Vagina (tissue), 2 donors: Measurements from ENCODE around the gene OAS2. TPM values are rescaled to one million over a fixed set of nuclear protein-coding genes. Genes with fewer than 3 reads are reported as not detected.
A peak's percentile ranks its signal among the peaks of the same experiment; 100 is the strongest.

Experiments
- DNase-seq, 2 donors: peaks; one replicate each; pipeline ENCODE4 v3.0.0-alpha.2; 2017; ENCODE audit errors: extremely low spot score in 2 of 2
- H3K27ac ChIP-seq: fragments of 200-600 bp; sonication (generic); one replicate; pipeline ENCODE4 v1.5.1; 2019
- H3K27me3 ChIP-seq: fragments of 200-600 bp; sonication (generic); one replicate; pipeline ENCODE4 v1.5.1; 2019
- H3K36me3 ChIP-seq, 2 donors: fragments of 200-600 bp; sonication (generic); one replicate each; pipeline ENCODE4 v1.5.1; 2017 to 2019
- H3K4me1 ChIP-seq: fragments of 200-600 bp; sonication (generic); one replicate; pipeline ENCODE4 v1.5.1; 2019
- H3K4me3 ChIP-seq, 2 donors: fragments of 200-600 bp; sonication (generic); 1 replicate in 1 of 2; 2 replicates in 1 of 2; pipeline ENCODE4 v1.5.1; 2016 to 2019
- H3K9me3 ChIP-seq: fragments of 200-600 bp; sonication (generic); one replicate; pipeline ENCODE4 v1.5.1; 2019
- CTCF ChIP-seq, 3 experiments: fragments of 450-650 bp in 2 of 3; fragments of 200-600 bp in 1 of 3; sonication (generic) in 1 of 3; IDR thresholded peaks; one replicate each; pipeline ENCODE4 v1.5.1; 2017 to 2019; ENCODE audit warnings: antibody characterized with exemption in 3 of 3, mild to moderate bottlenecking in 2 of 3, moderate library complexity in 2 of 3
- POLR2A ChIP-seq, 2 donors: fragments of 450-650 bp; IDR thresholded peaks; one replicate each; pipeline ENCODE4 v1.6.1; 2017; ENCODE audit warnings: antibody characterized with exemption in 2 of 2, mild to moderate bottlenecking in 2 of 2, moderate library complexity in 2 of 2
- POLR2AphosphoS5 ChIP-seq, 2 donors: sonication (generic); formaldehyde crosslinking; IDR thresholded peaks; one replicate each; pipeline ENCODE4 v1.9.0; 2017; ENCODE audit warnings: antibody characterized with exemption in 2 of 2, mild to moderate bottlenecking in 2 of 2, low read depth in 1 of 2; ENCODE audit not compliant: insufficient read depth in 1 of 2
- intact Hi-C: fragments of 100-400 bp; cut with DNase I; formaldehyde crosslinking; loops from one replicate; pipeline ENCODE4 v1.15.1; 2023
- total RNA-seq: library from RNA; depleted of rRNA; stranded (reverse); fragments of >200 nt; gene quantifications from one replicate; pipeline ENCODE4 v1.2.3, GENCODE V29; 2016

OAS2 gene
- total RNA-seq, 1 donor from 2014 or later = 14.0 TPM

GRCh38 chr12:112963227-112963861 lies 15.0 kb upstream of the OAS2 start:
- Histone ChIP-seq H3K27me3 (no peaks in the 10 kb centered on the region), H3K27ac (no peak overlapping the region), H3K4me3 (no peak overlapping the region), H3K4me1 (no peaks in the 10 kb centered on the region), H3K36me3 (peaks cover 0 to 68% of the 10 kb centered on the region in 2 donors), H3K9me3 (no peaks in the 10 kb centered on the region)
- peak; percentile 34 to 85 for DNase-seq
- TF ChIP-seq CTCF (IDR thresholded peaks at IDR 0.05) (no peak), POLR2A (IDR thresholded peaks at IDR 0.05) (no peak), POLR2AphosphoS5 (IDR thresholded peaks at IDR 0.05; ENCODE audit: insufficient read depth in 1 of 2, low read depth in 1 of 2) (no peak)
- intact Hi-C loops = no loop called here

- intact Hi-C loops = no loop called here
- H3K4me1 ChIP-seq = no peaks in the 10 kb centered on the region
- no peak overlapping the region for H3K27ac ChIP-seq
- H3K9me3 ChIP-seq = no peaks in the 10 kb centered on the region
- DNase-seq = peak; percentile 32 to 70
- peaks cover 0 to 68% of the 10 kb centered on the region in 2 donors for H3K36me3 ChIP-seq
- no peak overlapping the region for H3K4me3 ChIP-seq
- TF ChIP-seq POLR2A (IDR thresholded peaks at IDR 0.05) (no peak), CTCF (IDR thresholded peaks at IDR 0.05) (no peak), POLR2AphosphoS5 (IDR thresholded peaks at IDR 0.05; ENCODE audit: insufficient read depth in 1 of 2, low read depth in 1 of 2) (no peak)
- H3K27me3 ChIP-seq = no peaks in the 10 kb centered on the region
These were observed 14.2 kb upstream of the OAS2 start for GRCh38 chr12:112964067-112964670.

- Histone ChIP-seq H3K36me3 (peaks cover 0 to 73% of the 10 kb centered on the region in 2 donors), H3K27me3 (no peaks in the 10 kb centered on the region), H3K27ac (no peak overlapping the region), H3K4me3 (no peak overlapping the region), H3K4me1 (no peaks in the 10 kb centered on the region), H3K9me3 (no peaks in the 10 kb centered on the region)
- intact Hi-C loops = no loop called here
- no peak for TF ChIP-seq POLR2A (IDR thresholded peaks at IDR 0.05)
- no peak for TF ChIP-seq POLR2AphosphoS5 (IDR thresholded peaks at IDR 0.05; ENCODE audit: insufficient read depth in 1 of 2, low read depth in 1 of 2)
- TF ChIP-seq CTCF (IDR thresholded peaks at IDR 0.05) = no peak
- peak in 1 of 2 donors; percentile 65 for DNase-seq
These were observed 13.4 kb upstream of the OAS2 start for GRCh38 chr12:112964915-112965314.

- no peak overlapping the region for H3K4me3 ChIP-seq
- peaks cover 0 to 78% of the 10 kb centered on the region in 2 donors for H3K36me3 ChIP-seq
- DNase-seq = peak in 1 of 2 donors; percentile 69
- no peaks in the 10 kb centered on the region for H3K27me3 ChIP-seq
- TF ChIP-seq CTCF (IDR thresholded peaks at IDR 0.05) = no peak
- TF ChIP-seq POLR2AphosphoS5 (IDR thresholded peaks at IDR 0.05; ENCODE audit: insufficient read depth in 1 of 2, low read depth in 1 of 2) = no peak
- TF ChIP-seq POLR2A (IDR thresholded peaks at IDR 0.05) = no peak
- H3K27ac ChIP-seq = no peak overlapping the region
- no peaks in the 10 kb centered on the region for H3K4me1 ChIP-seq
- no peaks in the 10 kb centered on the region for H3K9me3 ChIP-seq
- intact Hi-C loops = no loop called here
These were observed 12.7 kb upstream of the OAS2 start for GRCh38 chr12:112965643-112966042.

DNA sequence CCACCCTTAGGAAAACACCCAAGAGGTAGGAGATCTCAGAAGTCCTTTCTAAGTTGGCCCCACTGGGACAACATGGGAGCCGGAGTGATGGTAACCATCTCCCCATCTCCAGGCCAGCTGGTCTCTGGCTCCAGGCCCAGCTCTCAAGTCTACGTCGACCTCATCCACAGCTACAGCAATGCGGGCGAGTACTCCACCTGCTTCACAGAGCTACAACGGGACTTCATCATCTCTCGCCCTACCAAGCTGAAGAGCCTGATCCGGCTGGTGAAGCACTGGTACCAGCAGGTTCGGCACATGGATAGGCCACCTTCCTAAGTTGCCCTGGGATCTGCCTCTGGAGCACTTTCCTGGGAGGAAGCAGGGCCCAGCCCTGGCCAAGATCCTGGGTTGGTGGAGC lies 11.0 kb upstream of the OAS2 start:
- H3K27ac ChIP-seq = no peak overlapping the region
- TF ChIP-seq POLR2AphosphoS5 (IDR thresholded peaks at IDR 0.05; ENCODE audit: insufficient read depth in 1 of 2, low read depth in 1 of 2) (no peak), POLR2A (IDR thresholded peaks at IDR 0.05) (no peak), CTCF (IDR thresholded peaks at IDR 0.05) (no peak)
- H3K36me3 ChIP-seq = peaks cover 0 to 64% of the 10 kb centered on the region in 2 donors
- H3K9me3 ChIP-seq = no peaks in the 10 kb centered on the region
- intact Hi-C loops = no loop called here
- no peaks in the 10 kb centered on the region for H3K27me3 ChIP-seq
- H3K4me1 ChIP-seq = no peaks in the 10 kb centered on the region
- H3K4me3 ChIP-seq = no peak overlapping the region
- peak in 1 of 2 donors; percentile 75 for DNase-seq
